22Rv1 (cell line): ENCODE data around the gene UBALD1.

Experiments
- CTCF ChIP-seq: fragments of 450-650 bp; IDR thresholded peaks from 2 replicates; pipeline ENCODE4 v1.5.1; 2017; ENCODE audit warnings: mild to moderate bottlenecking
- ZFX ChIP-seq: fragments of 450-650 bp; IDR thresholded peaks from 2 replicates; pipeline ENCODE4 v1.6.1; 2017; ENCODE audit warnings: antibody characterized with exemption, borderline replicate concordance

GRCh38 chr16:4660454-4661007 is 45.8 kb upstream of the UBALD1 start:
- TF ChIP-seq CTCF = no peak
- TF ChIP-seq ZFX = no peak
